Midbrain (tissue), 1 donor: ENCODE data around the gene PLIN5.

ENCODE experiments used
- DNase-seq: peaks from one replicate; lab custom pipeline; 2025; lab: John Stamatoyannopoulos, UW

PLIN5 gene

DNA sequence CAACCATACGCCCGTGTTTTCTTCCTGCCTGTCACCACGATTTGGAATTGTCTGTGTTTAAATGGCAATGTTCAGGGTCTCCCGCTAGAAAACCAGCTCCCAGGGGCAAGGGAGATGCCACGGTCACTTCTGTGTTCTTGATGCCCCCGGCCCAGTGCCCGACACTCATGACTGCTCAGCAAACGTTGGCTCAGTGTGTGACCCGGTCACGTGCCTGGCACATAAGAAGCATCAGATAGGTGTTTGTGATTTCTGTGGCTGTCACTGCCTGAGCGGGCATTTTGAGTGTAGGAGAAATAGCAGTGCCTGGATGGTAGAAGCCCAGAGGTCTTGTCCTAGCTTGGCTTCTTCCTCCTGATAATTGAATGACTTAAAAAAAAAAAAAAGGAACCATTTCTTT lies 47.5 kb downstream of the PLIN5 start:
- DNase-seq: no peak

DNA sequence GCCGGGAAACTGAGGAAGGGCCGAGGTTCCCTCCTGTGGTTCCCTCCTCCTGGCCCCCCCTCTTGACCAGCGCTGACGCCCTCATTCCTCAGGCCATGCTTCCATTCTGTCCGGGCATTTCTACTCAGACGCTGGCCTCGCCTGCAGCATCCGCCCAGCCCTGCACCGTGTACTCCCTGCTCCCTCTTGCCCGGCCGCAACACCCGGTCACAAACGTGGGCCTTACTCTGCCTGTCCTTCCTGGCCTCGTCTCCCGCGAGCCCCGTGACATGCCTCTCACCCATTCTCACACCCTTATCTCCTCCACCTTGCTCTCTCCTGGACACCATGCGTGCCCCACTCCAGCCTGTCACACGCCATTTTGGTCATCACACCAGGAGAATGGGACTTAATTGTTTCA lies 51.6 kb downstream of the PLIN5 start:
- DNase-seq: no peak

DNA sequence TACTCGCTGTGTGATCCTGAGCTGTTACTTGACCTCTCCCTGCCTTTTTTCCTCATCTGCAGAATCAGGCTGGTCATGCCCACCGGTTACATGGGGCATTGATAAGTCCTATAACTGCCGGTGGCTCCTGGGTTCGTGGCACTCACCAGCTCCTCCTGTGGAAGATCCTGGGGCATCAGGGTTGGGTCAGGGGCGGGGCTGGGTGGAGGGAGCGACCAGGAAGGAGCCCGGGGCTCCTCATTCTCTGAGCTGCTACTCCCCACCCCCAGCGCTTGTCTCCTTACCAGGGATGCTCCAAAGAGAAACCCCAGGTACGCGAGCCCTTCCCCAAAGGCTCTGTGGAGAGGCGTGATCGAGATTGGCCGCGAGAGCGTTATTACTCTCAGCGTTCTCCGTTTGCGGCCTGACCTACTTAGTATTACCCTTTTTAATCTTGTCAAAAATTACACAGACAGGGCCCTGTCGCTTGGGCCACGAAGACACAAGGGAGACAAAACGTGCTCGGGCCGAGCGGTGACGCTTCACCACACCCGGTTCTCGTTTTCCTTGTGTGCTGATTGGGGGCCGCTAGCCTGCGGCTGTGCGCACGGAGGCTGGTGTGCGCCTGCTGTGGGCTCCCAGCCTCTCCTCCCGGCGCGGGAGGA lies 52.2 kb downstream of the PLIN5 start:
- no peak for DNase-seq

DNA sequence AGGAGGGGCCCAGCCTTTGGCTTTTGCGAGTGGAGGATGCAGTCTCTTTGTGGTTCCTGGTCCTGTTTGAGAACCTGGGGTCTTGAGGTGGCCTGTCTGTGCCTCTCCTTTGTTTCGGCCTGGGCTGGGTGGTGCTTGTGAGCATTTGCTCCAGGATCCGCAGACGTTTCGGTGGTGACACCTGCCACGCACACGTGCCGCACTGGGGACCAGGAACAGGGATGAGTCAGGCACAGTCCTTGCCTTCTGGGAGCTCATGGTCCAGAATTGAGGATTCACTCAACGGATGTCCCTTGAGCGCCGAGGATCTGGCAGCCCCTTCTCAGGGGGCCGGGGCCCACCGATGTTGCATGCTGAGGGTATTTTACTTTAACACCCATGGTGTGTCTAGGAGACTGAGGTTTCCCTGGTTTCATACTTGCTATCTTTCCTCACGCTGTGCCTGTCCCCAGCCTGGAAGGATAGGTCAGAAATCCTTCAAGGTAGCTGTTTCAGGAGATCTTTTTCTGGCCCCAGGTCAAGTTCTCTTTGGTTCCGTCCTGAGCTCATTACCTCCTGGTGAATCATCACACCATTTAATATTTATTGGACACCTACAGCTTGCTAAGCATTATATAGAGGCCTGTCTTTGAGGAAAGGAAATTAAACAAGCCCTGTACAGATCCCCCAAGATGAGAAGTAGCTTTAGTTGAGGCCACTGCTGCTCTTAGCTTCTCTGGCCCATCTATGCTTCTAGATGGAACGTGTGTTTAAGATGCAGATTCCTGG lies 57.8 kb downstream of the PLIN5 start:
- DNase-seq: no peak

DNA sequence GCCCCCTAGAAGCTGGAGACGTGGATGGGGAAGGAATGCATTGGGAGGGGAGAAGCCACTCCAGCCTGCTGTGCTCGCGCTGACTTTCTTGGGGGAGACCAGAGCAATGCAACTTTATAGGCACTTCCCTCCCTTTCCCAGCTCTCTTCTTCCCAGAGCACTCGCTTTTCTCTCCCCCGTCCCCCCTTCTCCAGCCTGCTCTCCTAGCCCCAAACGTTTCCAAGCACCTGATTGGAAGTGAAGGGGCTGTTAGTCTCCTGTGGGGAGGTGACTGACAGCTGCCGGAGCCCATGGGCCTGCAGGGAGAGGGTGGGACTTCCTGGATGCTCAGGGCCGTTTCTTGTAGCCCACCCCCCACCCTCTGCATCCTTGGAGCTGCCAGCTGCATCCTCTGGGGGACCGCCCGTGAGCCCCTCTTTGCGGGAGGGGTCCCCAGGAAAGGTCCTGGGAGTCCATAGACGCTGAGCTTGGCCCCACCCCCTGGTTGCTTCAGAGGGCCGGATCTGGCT lies 60.5 kb downstream of the PLIN5 start:
- DNase-seq: peak; percentile 47

DNA sequence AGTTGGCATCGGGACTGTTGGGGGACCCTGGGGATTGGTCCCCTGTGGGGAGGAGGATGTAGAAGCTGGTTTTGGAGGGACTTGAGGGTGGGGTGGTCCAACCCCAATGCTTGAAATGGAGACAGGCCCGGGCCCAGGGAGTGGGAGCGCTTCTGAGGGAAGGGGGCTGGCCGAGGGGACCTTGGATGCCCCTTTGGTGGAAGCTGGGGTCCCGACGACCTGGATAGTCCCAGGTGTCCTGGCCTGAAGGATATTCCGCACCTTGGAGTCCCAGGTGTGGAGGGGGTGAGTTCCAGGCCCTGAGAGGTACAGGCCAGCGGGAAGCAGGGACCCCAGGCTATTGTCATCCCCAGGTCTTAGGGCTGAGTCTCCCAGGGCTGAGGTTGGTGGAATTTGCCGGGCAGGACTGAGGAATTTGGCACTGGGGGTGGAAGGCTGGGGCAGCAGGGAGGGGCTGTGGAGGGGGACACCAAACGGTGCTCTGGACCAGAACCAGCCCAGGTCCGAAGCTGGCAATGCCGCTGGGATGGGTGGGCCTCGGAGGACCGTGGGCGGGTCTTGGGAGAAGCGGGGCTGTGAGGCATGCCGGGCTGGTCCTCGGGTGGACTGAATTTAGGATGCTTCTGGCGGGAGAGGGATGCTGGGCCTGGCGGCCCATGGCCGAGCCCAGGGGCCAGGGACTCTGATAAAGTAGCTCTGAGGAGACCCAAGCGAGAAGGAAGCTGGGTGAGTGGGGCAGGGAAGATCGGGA lies 61.1 kb downstream of the PLIN5 start:
- no peak for DNase-seq

DNA sequence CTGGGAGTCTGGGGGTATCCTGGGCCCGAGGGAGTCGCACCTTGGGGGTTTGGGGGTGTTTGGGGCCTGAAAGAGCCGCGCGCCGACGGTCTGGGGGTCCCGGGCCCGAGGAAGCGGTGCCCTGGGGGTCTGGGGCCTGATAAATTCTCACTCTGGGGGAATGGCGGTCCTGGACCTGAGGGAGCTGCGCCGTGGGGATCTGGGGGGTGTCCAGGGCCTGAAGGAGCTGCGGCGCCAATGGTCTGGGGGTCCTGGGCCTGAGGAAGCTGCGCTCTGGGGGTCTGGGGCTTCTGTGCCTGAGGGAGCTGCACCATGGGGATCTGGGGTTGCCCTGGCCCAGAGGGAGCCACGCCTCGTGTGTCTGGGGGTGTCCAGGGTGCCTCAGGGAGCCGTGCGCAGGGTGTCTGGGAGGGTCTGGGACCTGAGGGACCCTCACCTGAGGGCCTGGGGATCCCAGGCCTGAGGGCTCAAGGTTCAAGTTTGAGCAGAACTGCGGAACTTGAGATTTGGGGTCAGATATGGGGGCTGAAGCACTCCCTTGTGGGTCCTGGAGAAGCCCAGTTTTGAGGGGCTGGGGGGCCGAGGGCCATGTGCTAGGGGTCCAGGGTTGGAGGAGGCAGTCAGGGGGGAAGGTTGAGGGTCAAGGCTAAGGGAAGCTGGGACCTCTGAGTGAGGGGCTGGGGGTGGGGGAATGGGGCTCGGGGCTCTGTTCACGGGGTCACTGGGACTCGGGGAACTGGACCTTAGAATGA lies 61.8 kb downstream of the PLIN5 start:
- DNase-seq: no peak
